GM23248 (cell line): ENCODE data around the gene ENOX1. TPM values are rescaled to one million over a fixed set of nuclear protein-coding genes. Genes with fewer than 3 reads are reported as not detected.

Experiments used
- DNase-seq: peaks from one replicate; pipeline ENCODE4 v3.0.0-alpha.2; 2015
- H2AFZ ChIP-seq: fragments of 200-600 bp; sonication (generic); 2 replicates; pipeline ENCODE4 v1.6.1; 2016; ENCODE audit warnings: antibody characterized with exemption
- H3F3A ChIP-seq: fragments of 200-600 bp; sonication (generic); 2 replicates; pipeline ENCODE4 v1.6.1; 2016; ENCODE audit warnings: mild to moderate bottlenecking, antibody characterized with exemption, mixed run types; ENCODE audit not compliant: insufficient read depth
- H3K27ac ChIP-seq: fragments of 200-600 bp; sonication (generic); 2 replicates; pipeline ENCODE4 v1.5.1; 2016; ENCODE audit warnings: mild to moderate bottlenecking
- H3K27me3 ChIP-seq: fragments of 200-600 bp; sonication (generic); replicated peaks from 2 replicates; pipeline ENCODE4 v1.6.1; 2016; ENCODE audit warnings: mild to moderate bottlenecking; ENCODE audit not compliant: insufficient read depth
- H3K36me3 ChIP-seq: fragments of 200-600 bp; sonication (generic); 2 replicates; pipeline ENCODE4 v1.6.1; 2016; ENCODE audit warnings: low read depth, mild to moderate bottlenecking
- H3K4me1 ChIP-seq: fragments of 200-600 bp; sonication (generic); 2 replicates; pipeline ENCODE4 v1.6.1; 2016; ENCODE audit warnings: mild to moderate bottlenecking; ENCODE audit not compliant: insufficient read depth
- H3K4me2 ChIP-seq: fragments of 200-600 bp; sonication (generic); one replicate; pipeline ENCODE4 v1.6.1; 2016; ENCODE audit warnings: mild to moderate bottlenecking; ENCODE audit not compliant: unreplicated experiment
- H3K4me3 ChIP-seq: fragments of 200-600 bp; sonication (generic); 2 replicates; pipeline ENCODE4 v1.5.1; 2016; ENCODE audit warnings: mild to moderate bottlenecking
- H3K79me2 ChIP-seq: fragments of 200-600 bp; sonication (generic); 2 replicates; pipeline ENCODE4 v1.6.1; 2016; ENCODE audit warnings: mild to moderate bottlenecking; ENCODE audit not compliant: insufficient read depth
- H3K9ac ChIP-seq: fragments of 200-600 bp; sonication (generic); 2 replicates; pipeline ENCODE4 v1.6.1; 2016; ENCODE audit warnings: mild to moderate bottlenecking
- H3K9me2 ChIP-seq: fragments of 200-600 bp; sonication (generic); 2 replicates; pipeline ENCODE4 v1.6.1; 2016; ENCODE audit warnings: mixed run types, mild to moderate bottlenecking, moderate library complexity; ENCODE audit not compliant: insufficient read depth
- H3K9me3 ChIP-seq: fragments of 200-600 bp; sonication (generic); one replicate; pipeline ENCODE4 v1.6.1; 2017; ENCODE audit warnings: low read depth
- H4K20me1 ChIP-seq: fragments of 200-600 bp; sonication (generic); 2 replicates; pipeline ENCODE4 v1.6.0; 2016; ENCODE audit not compliant: insufficient read depth
- EZH2 ChIP-seq: fragments of 200-600 bp; sonication (generic); IDR thresholded peaks from 2 replicates; pipeline ENCODE4 v1.6.1; 2018; ENCODE audit warnings: antibody characterized with exemption, mild to moderate bottlenecking; ENCODE audit not compliant: insufficient read depth, poor library complexity, severe bottlenecking
- EZH2phosphoT487 ChIP-seq: fragments of 200-600 bp; sonication (generic); IDR thresholded peaks from 2 replicates; pipeline ENCODE4 v1.6.1; 2018; ENCODE audit warnings: antibody characterized with exemption, moderate library complexity, mild to moderate bottlenecking, low read depth; ENCODE audit not compliant: insufficient read depth
- WGBS, 2 experiments: methylation state at CpG; one replicate each; pipeline ENCODE4 v1.1.6; 2015 to 2017; ENCODE audit warnings: low lambda C conversion rate in 2 of 2, low coverage in 1 of 2; ENCODE audit errors: missing lambda C conversion rate in 2 of 2; 5-methylcytosine and 5-hydroxymethylcytosine counted together
- in situ Hi-C: fragments of 300-500 bp; cut with MboI; formaldehyde crosslinking; loops from 2 replicates; pipeline ENCODE4 v1.15.0; 2020
- polyA plus RNA-seq: library from polyadenylated mRNA; unstranded; fragments of >200 nt; fragmentation: Nextera tagmentation; extraction: Ambion mirVana; gene quantifications from 2 replicates; pipeline ENCODE4 v1.2.1, GENCODE V29; 2016
- total RNA-seq: library from RNA; depleted of rRNA; stranded (reverse); fragments of >200 nt; shearing (Covaris generic); gene quantifications from 2 replicates; pipeline ENCODE4 v1.2.3, GENCODE V29; 2014

ENOX1 gene
- total and polyA plus RNA-seq, 2 experiments from 2014 or later: 1.8 to 3.2 TPM

DNA sequence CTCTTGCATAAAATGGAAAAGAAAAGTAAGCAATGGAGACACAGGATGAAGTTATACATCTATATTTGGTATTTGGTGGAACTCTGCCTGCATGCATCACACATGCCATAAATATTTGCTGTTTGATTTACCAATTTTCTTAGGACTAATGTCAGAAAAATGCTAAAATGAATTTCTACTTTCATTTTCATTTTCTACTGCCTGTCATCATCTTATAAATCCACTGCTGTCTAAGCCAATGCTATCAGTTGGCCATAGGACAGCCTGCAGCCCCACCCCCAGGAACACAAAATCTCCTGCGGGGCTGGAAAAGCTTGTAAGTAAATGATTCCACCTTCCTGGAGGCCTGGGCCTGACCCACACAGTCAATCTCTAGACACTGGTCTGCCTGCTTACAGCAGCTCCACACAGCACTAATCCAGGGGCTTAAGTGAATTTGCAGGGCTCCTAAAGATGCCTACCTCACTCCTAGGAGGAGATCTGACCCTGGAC, 122.0 kb downstream of the ENOX1 start:
- H3K27ac ChIP-seq: peak overlapping the region; percentile 45
- H3K9me3 ChIP-seq: no peaks in the 10 kb centered on the region
- H3K27me3 ChIP-seq: no peaks in the 10 kb centered on the region
- peak overlapping the region; percentile 27; the same call in 1 of the 2 replicates for H3K9ac ChIP-seq
- H3K4me2 ChIP-seq: peak overlapping the region; percentile 82
- in situ Hi-C loops: no loop called here
- H3K4me1 ChIP-seq: peaks cover 28% of the 10 kb centered on the region
- WGBS, 2 experiments: 38 to 46% methylated on average over 1 of the region's 1 CpG
- no peaks in the 10 kb centered on the region for H3K79me2 ChIP-seq
- TF ChIP-seq EZH2: no peak
- TF ChIP-seq EZH2phosphoT487: no peak
- peak; percentile 75 for DNase-seq
- H4K20me1 ChIP-seq: no peaks in the 10 kb centered on the region
- no peaks in the 10 kb centered on the region for H3K36me3 ChIP-seq
- H3K4me3 ChIP-seq: no peak overlapping the region
- H2AFZ ChIP-seq: peak overlapping the region; percentile 53
- H3K9me2 ChIP-seq: no peaks in the 10 kb centered on the region
- peaks cover 22% of the 10 kb centered on the region for H3F3A ChIP-seq

- peaks cover 22% of the 10 kb centered on the region for H3F3A ChIP-seq
- H3K27ac ChIP-seq: peak overlapping the region; percentile 38
- H3K79me2 ChIP-seq: no peaks in the 10 kb centered on the region
- H3K36me3 ChIP-seq: no peaks in the 10 kb centered on the region
- no peaks in the 10 kb centered on the region for H3K27me3 ChIP-seq
- no peak overlapping the region for H2AFZ ChIP-seq
- TF ChIP-seq EZH2: no peak
- no peak for TF ChIP-seq EZH2phosphoT487
- H3K4me1 ChIP-seq: peaks cover 28% of the 10 kb centered on the region
- peak overlapping the region; percentile 49; the same call in 1 of the 2 replicates for H3K4me3 ChIP-seq
- peak; percentile 64 for DNase-seq
- no peaks in the 10 kb centered on the region for H4K20me1 ChIP-seq
- H3K9me3 ChIP-seq: no peaks in the 10 kb centered on the region
- no peaks in the 10 kb centered on the region for H3K9me2 ChIP-seq
- in situ Hi-C loops: no loop called here
- peak overlapping the region; percentile 82 for H3K4me2 ChIP-seq
- no peak overlapping the region for H3K9ac ChIP-seq
- WGBS, 2 experiments: 16 to 19% methylated on average over 3 of the region's 3 CpGs
These were observed 123.2 kb downstream of the ENOX1 start for GRCh38 chr13:43663474-43664090.

DNA sequence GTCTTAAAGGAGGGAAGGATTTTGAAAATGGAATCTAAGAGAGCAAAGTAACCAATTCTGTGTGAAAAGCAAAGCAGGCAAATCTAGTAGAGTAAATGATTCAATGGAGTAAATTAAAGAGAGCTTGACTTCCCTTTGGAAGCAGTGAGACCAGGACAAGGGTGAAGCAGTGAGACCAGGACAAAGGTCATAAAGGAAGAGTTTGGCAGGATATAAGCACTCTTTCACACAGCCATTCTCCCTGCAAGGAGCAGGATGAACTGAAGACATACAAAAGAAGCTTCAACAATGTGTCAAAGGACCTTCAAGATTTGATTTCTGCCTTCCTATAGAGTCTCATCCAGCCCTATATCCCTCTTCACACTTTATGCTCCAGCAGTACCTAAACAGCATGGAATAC, 123.8 kb downstream of the ENOX1 start:
- in situ Hi-C loops: no loop called here
- Histone ChIP-seq H3K27me3 (no peaks in the 10 kb centered on the region), H3K4me3 (0 out of 2 replicates have a peak overlapping the region, but pooled peaks have one; percentile 49), H3K9ac (no peak overlapping the region), H3K79me2 (no peaks in the 10 kb centered on the region), H3F3A (peaks cover 22% of the 10 kb centered on the region), H4K20me1 (no peaks in the 10 kb centered on the region), H3K4me2 (peak overlapping the region; percentile 82), H3K9me2 (no peaks in the 10 kb centered on the region), H3K36me3 (no peaks in the 10 kb centered on the region), H3K4me1 (peaks cover 28% of the 10 kb centered on the region), H2AFZ (no peak overlapping the region), H3K9me3 (no peaks in the 10 kb centered on the region), H3K27ac (no peak overlapping the region)
- DNase-seq: no peak
- TF ChIP-seq EZH2: no peak
- no peak for TF ChIP-seq EZH2phosphoT487

GRCh38 chr13:43661161-43661830, 125.5 kb downstream of the ENOX1 start:
- Histone ChIP-seq H3K4me1 (peaks cover 28% of the 10 kb centered on the region), H3K4me2 (no peak overlapping the region), H4K20me1 (no peaks in the 10 kb centered on the region), H3K4me3 (no peak overlapping the region), H2AFZ (no peak overlapping the region), H3K9me3 (no peaks in the 10 kb centered on the region), H3F3A (peaks cover 22% of the 10 kb centered on the region), H3K36me3 (no peaks in the 10 kb centered on the region), H3K79me2 (no peaks in the 10 kb centered on the region), H3K27me3 (no peaks in the 10 kb centered on the region), H3K27ac (no peak overlapping the region), H3K9me2 (no peaks in the 10 kb centered on the region), H3K9ac (no peak overlapping the region)
- WGBS, 2 experiments: 77% methylated on average over 6 of the region's 6 CpGs
- in situ Hi-C loops: no loop called here
- no peak for DNase-seq
- TF ChIP-seq EZH2phosphoT487 (no peak), EZH2 (no peak)
